NCI-H69 (cell line): ENCODE results near the gene TLNRD1.
"Not testable (repeated sequence)": the region's sequence is repeated elsewhere in the genome, so short reads cannot be mapped to it uniquely, and the experiment has no call there.

ENCODE experiments used
- DNase-seq: peaks from one replicate; lab custom pipeline; 2025; lab: John Stamatoyannopoulos, UW

The TLNRD1 gene

GRCh38 chr15:81000624-81001151 is at the start of gene TLNRD1:
TLNRD1 (plus strand) TSS chr15:81000923; CDS start chr15:81002272, 1,349 bp downstream.
- DNase-seq, result peak; percentile 91

GRCh38 chr15:80951941-80952340 is 48.8 kb upstream of the TLNRD1 start:
- DNase-seq, result peak; percentile 8

DNA sequence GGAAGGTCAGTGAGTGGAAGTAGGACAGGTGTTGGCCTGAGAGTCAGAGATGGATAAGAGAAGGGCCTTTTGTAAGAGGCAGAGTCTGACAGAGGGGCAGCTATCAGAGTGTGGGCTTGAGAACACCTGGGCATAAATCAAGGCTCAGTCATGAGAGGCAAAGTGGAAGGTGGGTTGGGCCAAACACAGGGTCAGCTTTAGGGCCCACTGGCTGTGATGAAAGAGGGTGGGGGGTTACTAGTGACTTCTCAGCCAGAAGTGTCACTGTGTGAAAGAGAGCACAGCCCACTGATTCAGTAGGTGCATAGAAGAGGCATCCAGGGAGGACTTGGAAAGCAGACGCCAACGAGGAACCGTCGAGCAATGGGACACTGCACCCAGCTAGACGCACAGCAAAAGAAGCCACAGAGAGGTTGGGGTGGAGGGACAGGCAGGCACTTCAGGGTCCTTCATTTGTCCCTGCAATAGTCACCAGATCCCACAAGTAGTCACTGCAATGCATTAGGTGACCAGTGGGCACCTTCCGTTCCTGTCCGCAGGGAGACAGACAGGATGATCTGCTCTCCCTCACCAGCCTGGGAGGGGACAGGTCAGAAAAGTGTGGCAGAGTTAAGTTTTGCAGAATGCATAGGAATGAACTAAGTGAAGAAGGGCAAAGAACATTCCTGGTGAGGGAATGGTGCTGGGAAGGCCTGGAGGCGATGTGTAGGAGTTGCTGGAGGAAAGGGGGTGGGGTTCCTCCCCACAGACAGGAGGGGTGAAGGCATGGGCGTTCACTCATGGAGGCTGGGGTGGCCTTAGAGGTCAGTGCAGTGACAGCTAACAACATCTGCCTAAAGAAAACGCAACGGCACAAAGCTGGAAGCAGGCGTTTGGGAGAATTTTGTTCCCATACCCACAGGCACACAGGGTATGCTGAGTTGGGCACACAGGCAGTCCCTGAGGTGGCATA is 47.4 kb upstream of the TLNRD1 start:
- no peak for DNase-seq

DNA sequence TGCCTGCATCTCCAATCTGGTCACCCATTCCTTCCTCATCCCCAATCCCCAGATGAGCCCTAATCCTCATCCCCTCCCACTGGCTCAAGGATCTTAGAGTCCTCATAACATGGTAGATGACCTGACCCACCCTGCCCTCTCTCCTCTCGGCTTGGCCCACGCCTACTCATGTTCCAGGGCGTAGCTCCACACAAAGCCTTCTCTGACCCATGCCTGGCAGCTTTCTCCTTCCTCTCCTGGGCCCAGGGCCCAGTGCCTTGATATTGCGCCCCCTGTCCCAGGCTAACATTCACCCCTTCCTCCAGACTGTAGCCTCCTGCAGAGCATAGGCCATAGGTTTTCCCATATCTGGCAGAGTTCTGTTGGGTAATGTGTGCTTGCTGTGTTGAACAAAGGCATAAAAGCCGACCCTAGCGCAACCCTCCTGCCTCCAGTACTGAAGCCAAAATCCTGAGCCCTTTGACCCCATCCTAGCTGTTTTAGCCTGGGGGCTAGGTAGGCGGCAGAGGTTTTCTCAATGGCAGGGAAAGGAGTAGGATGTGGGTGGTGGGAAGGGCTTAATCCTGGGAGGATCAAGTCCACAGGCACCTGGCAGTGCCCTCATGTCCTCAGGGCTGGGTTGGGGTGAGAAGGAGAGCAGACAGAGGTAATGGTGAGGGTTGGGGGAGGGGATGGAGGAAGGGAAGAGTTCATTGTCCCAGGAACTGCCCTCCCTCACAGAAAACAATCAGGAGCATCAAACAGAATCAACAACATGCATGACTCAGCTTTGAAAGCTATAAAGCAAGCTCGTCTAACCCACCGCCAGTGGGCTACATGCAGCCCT is 46.6 kb upstream of the TLNRD1 start:
- DNase-seq, result peak; percentile 85

GRCh38 chr15:80955571-80956452 is 44.9 kb upstream of the TLNRD1 start:
- peak; percentile 21 for DNase-seq

DNA sequence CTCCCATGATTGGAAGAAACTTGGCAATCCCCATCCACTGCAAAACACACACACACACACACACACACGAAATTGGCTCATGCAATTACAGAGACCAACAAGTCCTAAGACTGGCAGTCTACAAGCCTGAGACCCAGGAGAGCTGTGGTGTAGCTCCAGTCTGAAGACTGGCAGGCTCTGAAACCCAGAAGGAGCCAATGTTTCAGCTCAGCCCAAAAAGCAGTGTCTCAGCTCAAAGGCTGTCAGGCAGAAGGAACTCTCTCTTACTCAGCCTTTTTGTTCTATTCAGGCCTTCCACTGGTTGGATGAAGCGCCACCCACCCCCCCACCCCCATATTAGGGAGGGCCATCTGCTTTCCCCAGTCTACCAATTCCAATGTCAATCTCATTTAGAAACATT is 43.2 kb upstream of the TLNRD1 start:
- DNase-seq, result peak; percentile 4

DNA sequence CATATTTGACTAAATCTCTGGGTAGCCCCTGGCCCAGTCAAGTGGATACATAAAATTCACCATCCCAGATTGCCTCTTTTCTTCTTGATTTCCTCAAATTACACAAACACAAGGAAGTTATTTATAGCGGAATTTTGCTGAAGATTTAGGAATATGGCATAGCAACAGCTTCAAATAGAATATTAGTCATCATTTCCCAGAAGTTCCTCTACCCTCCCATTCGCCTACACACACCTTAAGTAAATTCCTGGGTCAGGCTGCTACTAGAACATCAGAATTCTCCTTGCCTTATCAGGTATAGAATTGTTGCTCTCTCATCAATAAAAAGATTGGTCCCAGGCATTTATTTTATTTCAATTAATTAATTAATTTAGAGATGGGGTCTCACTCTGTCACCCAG is 42.7 kb upstream of the TLNRD1 start:
- DNase-seq, result no peak

GRCh38 chr15:80958818-80959495 is 41.8 kb upstream of the TLNRD1 start:
- no peak for DNase-seq

DNA sequence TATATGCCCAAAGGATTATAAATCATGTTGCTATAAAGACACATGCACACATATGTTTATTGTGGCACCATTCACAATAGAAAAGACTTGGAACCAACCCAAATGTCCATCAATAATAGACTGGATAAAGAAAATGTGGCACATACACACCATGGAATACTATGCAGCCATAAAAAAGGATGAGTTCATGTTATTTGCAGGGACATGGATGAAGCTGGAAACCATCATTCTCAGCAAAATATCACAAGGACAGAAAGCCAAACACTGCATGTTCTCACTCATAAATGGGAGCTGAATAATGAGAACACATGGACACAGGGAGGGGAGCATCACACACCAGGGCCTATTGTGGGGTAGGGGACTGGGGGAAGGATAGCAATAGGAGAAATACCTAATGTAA is 35.3 kb upstream of the TLNRD1 start:
- DNase-seq, result not testable (repeated sequence)

DNA sequence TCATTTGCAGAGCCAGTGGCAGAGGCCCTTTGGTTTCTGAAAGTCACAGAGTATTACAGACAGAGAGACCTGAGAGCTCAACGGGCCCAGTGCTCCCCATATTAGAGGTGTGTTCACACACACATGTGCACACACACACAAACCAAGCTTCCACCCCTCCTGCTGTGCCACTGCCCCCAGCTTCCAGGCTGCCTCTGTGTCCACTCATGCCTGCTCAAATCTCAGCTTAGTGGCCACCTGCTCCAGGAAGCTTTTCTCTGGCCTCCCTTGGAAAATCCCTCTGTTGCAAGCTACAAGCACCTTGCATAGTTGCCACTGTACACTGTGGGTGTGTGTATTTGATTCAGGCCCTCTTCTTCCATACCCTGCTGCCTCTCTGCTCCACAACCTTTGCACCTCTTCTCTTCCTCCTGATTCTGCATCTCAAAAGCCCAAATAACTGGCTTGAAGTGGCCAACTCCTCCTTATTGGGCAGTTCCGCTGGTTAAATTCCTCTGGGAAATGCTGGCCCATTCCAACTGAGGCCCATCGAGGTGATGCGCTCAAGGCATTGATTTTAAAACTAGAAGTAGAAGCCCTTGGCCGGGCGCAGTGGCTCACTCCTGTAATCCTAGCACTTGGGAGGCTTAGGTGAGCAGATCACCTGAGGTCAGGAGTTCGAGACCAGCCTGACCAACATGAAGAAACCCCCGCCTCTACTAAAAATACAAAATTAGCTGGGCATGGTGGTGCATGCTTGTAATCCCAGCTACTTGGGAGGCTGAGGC is 34.1 kb upstream of the TLNRD1 start:
- no peak for DNase-seq

DNA sequence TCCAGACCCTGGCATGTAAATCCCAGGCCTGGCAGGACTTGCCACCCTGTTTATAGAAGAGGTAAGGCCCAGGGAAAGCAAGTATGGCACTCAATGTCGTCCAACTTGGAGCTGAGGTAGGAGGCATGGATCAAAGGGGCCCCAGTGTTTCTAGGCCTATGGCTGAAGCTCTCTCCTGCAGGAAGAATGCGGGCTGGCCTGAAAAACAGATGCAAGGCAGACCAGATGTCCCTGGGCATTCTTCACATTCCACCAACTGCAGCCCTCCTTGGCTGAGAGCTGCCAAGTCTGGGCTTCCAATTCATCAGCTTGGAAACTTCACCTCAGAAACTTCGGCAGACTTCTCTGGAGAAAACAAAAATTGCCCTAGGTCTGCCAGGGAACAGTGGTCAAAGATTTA is 33.3 kb upstream of the TLNRD1 start:
- DNase-seq, result no peak

DNA sequence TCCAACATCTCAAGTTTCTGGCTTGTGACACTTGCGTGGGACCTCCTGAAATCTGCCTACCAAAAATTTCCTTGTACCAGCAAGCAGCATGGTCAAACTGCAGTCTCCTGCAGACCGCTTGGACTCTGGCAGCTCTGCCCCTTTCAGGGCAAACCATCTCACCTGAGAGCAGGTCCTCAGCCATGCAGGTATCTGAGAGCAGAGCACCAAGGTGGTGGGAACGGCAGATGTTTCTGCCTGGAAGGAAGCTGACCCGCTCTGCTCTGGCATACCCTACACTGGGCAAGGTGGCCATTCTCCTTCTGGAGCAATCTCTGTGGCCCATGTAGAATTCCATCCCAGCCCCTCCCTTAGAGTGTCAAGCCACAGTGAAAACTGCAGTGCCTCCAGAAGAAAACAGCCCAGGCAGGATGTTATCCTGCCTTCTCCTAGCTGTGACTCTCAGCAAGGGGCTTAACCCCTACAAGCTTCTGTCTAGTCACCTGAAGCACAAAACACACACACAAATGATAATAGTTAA is 32.7 kb upstream of the TLNRD1 start:
- no peak for DNase-seq

DNA sequence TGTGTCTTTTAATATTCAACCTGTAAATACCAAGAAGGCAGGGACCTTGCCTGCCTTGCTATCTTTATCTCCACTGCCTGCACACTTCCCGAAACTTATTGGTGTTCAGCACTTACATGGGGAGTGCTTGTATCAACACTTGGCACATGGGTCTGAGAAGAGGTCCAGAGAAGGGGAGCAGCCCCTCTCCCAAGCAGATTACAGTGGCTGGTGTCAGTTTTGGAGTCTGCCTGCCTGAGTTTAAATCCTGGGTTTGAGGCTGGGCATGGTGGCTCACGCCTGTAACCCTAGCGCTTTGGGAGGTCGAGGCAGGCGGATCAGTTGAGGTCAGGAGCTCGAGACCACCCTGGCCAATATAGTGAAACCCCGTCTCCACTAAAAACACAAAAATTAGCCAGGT is 31.4 kb upstream of the TLNRD1 start:
- DNase-seq, result no peak

- peak; percentile 56 for DNase-seq
Observed at GRCh38 chr15:80970018-80970657, 30.6 kb upstream of the TLNRD1 start.

DNA sequence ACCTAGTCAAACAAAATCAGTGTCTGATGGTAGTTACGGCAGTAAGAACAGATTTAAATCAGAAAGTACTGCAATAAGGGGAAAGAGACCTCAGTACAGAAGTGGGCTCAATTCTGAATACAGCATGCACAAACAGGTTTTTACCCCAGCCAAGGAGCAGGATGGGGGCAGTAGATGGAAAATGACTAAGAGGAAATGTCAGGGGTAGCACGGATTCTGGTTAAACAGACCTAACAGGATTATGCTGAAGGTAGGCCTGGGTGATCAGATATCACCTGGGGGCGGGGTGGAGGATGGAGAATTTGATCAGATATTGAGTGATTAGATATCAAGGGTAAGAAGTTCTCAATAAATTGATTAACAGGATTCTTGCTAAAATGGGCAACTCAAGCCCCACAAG is 30.1 kb upstream of the TLNRD1 start:
- no peak for DNase-seq

DNA sequence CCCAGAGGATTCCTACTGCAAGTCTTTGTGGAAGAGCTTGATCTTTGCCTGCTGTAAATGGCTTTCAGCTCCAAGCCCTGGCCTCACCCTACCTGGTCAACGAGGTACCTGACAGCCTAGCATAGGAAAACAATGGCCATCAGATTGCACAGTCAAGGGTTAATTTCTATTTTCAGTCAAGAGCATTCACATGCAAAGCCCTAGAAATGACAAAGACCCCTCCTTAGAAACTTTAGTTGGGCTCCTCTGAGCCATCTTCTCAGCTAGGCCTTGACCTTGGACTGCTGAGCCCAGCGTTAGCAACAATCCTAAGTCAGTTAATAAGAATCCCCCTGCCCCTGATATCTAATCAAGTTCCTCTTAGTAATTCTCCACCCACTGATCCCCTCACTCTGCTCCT is 29.6 kb upstream of the TLNRD1 start:
- no peak for DNase-seq

DNA sequence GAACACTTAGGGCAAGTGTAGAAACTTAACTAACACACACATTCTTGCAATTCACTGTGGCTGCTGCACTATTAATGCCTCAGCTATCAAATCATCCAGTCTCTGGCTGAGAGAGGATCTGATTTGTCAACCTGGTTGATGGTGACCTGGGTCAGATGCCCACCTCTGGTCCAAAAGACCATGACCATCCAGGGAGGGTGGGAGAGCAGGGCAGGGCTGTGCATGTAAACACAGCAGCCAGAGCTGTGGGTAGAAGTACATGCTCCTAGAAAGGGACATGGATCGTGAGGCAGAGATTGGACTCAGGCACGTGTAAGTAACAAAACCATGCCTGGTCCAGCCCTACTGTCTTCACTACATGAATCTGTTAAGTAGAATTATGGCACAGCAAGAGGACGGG is 28.4 kb upstream of the TLNRD1 start:
- DNase-seq, result no peak

GRCh38 chr15:80974914-80975313 is 25.8 kb upstream of the TLNRD1 start:
- DNase-seq, result no peak

DNA sequence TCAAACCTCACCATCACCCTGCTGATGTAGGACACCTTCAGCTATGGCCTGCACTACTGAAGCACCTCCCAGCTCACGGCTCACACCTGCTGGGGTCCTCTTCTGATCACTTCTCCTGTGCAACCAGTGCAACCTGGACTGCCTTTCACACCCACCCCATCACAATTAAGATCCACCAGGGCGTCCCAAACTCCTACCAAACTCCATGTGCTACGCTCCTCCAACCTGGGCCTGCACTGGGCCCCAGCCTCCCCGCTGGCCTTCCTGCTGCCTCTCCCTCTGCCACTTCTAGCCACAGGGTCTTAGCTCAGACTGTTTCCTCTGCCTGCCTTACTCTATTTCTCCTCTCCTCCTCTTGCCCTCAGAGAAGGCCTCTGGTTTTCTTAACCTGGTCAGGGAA is 23.9 kb upstream of the TLNRD1 start:
- no peak for DNase-seq

DNA sequence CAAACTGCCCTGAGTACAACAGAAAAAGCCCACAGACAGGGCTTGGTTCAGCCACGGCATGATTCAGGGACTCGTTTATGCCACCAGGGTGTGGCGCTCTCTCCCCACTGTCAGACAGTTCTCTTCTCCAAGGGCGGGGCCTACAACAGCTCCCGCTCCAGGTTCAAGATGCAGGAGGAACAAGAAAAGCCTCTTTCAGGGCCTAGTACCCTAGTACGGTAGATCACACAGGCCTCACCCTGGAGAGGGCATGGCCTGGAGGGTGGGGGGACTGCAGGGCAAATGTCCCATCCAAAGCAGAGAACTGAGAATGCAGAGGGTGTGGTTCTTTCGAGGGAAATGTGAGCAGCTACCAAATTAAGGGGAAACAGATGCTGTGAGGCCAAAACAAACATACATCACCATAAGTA is 23.1 kb upstream of the TLNRD1 start:
- peak; percentile 80 for DNase-seq
